WTC11 (cell line): ENCODE results near the gene MYO7B. TPM values are rescaled to one million over a fixed set of nuclear protein-coding genes. Genes with fewer than 3 reads are reported as not detected.
A peak's percentile ranks its signal among the peaks of the same experiment; 100 is the strongest.

Source experiments
- ATAC-seq: fragments of 200-7000 bp; cut with Tn5 transposase; 2 replicates; pipeline ENCODE4 v1.10.0; 2021; ENCODE audit warnings: mild to moderate bottlenecking, moderate library complexity
- CTCF ChIA-PET: fragments of 300-600 bp; sonication (Branson Sonifier 250); formaldehyde crosslinking; loops from one replicate; lab custom pipeline; 2021; ENCODE audit warnings: antibody characterized with exemption; lab: Charles Lee
- POLR2A ChIA-PET: fragments of 350-600 bp; sonication (Branson Sonifier 250); formaldehyde crosslinking; loops from one replicate; lab custom pipeline; 2021; ENCODE audit warnings: antibody characterized with exemption; lab: Charles Lee
- DNase-seq: peaks from one replicate; pipeline ENCODE4 v3.0.0; 2021; ENCODE audit warnings: low spot score
- H3K27ac Mint-ChIP-seq: 2 replicates; pipeline ENCODE4 v1.8.0; 2021; ENCODE audit warnings: mixed read lengths
- H3K27me3 Mint-ChIP-seq: 2 replicates; pipeline ENCODE4 v1.8.0; 2021; ENCODE audit warnings: low read depth, mild to moderate bottlenecking, moderate library complexity, mixed read lengths
- H3K36me3 Mint-ChIP-seq: 2 replicates; pipeline ENCODE4 v1.8.0; 2021; ENCODE audit warnings: mixed read lengths
- H3K4me1 Mint-ChIP-seq: 2 replicates; pipeline ENCODE4 v1.8.0; 2022; ENCODE audit warnings: mixed read lengths
- H3K4me3 Mint-ChIP-seq: 2 replicates; pipeline ENCODE4 v1.8.0; 2021; ENCODE audit warnings: mild to moderate bottlenecking, moderate library complexity, mixed read lengths
- H3K9me3 Mint-ChIP-seq: 2 replicates; pipeline ENCODE4 v1.8.0; 2021; ENCODE audit warnings: mixed read lengths
- ATF2 ChIP-seq: sonication (generic); formaldehyde crosslinking; IDR thresholded peaks from 2 replicates; pipeline ENCODE4 v1.8.1; 2022; ENCODE audit warnings: low read depth, missing genetic modification reagents, borderline replicate concordance
- E2F4 ChIP-seq: sonication (generic); formaldehyde crosslinking; IDR thresholded peaks from 2 replicates; pipeline ENCODE4 v1.8.1; 2022; ENCODE audit warnings: low read depth, mild to moderate bottlenecking, moderate library complexity, missing genetic modification reagents, borderline replicate concordance
- EMX1 ChIP-seq: fragments of 250-450 bp; sonication (Bioruptor Pico); IDR thresholded peaks from 2 replicates; pipeline ENCODE4 v1.8.0; 2021; ENCODE audit warnings: mild to moderate bottlenecking
- ETV6 ChIP-seq: sonication (generic); formaldehyde crosslinking; IDR thresholded peaks from 2 replicates; pipeline ENCODE4 v1.8.1; 2022; ENCODE audit warnings: mild to moderate bottlenecking, missing genetic modification reagents
- FOXK1 ChIP-seq: sonication (generic); formaldehyde crosslinking; IDR thresholded peaks from 2 replicates; pipeline ENCODE4 v1.8.0; 2022; ENCODE audit warnings: mild to moderate bottlenecking, moderate library complexity, missing genetic modification reagents
- NFATC4 ChIP-seq: fragments of 250-450 bp; sonication (Bioruptor Pico); IDR thresholded peaks from 2 replicates; pipeline ENCODE4 v1.9.0; 2021; ENCODE audit warnings: mild to moderate bottlenecking
- TEAD4 ChIP-seq: sonication (generic); formaldehyde crosslinking; IDR thresholded peaks from 2 replicates; pipeline ENCODE4 v1.8.0; 2022; ENCODE audit warnings: mild to moderate bottlenecking, missing genetic modification reagents
- TP53 ChIP-seq: sonication (generic); formaldehyde crosslinking; IDR thresholded peaks from 2 replicates; pipeline ENCODE4 v1.8.1; 2023; ENCODE audit warnings: mild to moderate bottlenecking, missing genetic modification reagents
- ZBTB21 ChIP-seq: sonication (generic); formaldehyde crosslinking; IDR thresholded peaks from 2 replicates; pipeline ENCODE4 v1.8.1; 2023; ENCODE audit warnings: mild to moderate bottlenecking, missing genetic modification reagents, borderline replicate concordance
- ZNF263 ChIP-seq: sonication (generic); formaldehyde crosslinking; IDR thresholded peaks from 2 replicates; pipeline ENCODE4 v1.8.1; 2022; ENCODE audit warnings: low read depth, mild to moderate bottlenecking, moderate library complexity, missing genetic modification reagents
- total RNA-seq: library from RNA; stranded (reverse); gene quantifications from 3 replicates; pipeline ENCODE4 v1.2.3, GENCODE V29; 2021
- TF ChIP-seq, protein P1 (sequence below): sonication (generic); formaldehyde crosslinking; IDR thresholded peaks from 2 replicates; pipeline ENCODE4 v1.8.0; 2022; ENCODE audit warnings: mild to moderate bottlenecking, missing genetic modification reagents
- TF ChIP-seq, protein P2 (sequence below): sonication (generic); formaldehyde crosslinking; IDR thresholded peaks from 2 replicates; pipeline ENCODE4 v1.8.0; 2022; ENCODE audit warnings: mild to moderate bottlenecking, missing genetic modification reagents
- TF ChIP-seq, protein P3 (sequence below): sonication (generic); formaldehyde crosslinking; conservative IDR thresholded peaks from 2 replicates; pipeline ENCODE4 v1.8.1; 2022; ENCODE audit warnings: mild to moderate bottlenecking, missing genetic modification reagents
- TF ChIP-seq, protein P4 (sequence below): fragments of 250-450 bp; sonication (Bioruptor Pico); IDR thresholded peaks from 2 replicates; pipeline ENCODE4 v1.9.0; 2021; ENCODE audit warnings: mild to moderate bottlenecking
- TF ChIP-seq, protein P5 (sequence below): sonication (generic); formaldehyde crosslinking; IDR thresholded peaks from 2 replicates; pipeline ENCODE4 v1.8.0; 2022; ENCODE audit warnings: mild to moderate bottlenecking, missing genetic modification reagents

MYO7B gene
- total RNA-seq, 1 experiment from 2014 or later: not detected

GRCh38 chr2:127515383-127515915 is 20.0 kb upstream of the MYO7B start (continued):
- TF ChIP-seq E2F4 (CRISPR knock-in tag) (no peak), TEAD4 (CRISPR knock-in tag) (no peak), FOXK1 (CRISPR knock-in tag) (no peak), ZNF263 (CRISPR knock-in tag) (no peak), ETV6 (no peak), ATF2 (CRISPR knock-in tag) (no peak), TP53 (CRISPR knock-in tag) (no peak), NFATC4 (no peak), EMX1 (CRISPR knock-in tag) (no peak), ZBTB21 (CRISPR knock-in tag) (no peak)
- TF ChIP-seq, protein P1, sequence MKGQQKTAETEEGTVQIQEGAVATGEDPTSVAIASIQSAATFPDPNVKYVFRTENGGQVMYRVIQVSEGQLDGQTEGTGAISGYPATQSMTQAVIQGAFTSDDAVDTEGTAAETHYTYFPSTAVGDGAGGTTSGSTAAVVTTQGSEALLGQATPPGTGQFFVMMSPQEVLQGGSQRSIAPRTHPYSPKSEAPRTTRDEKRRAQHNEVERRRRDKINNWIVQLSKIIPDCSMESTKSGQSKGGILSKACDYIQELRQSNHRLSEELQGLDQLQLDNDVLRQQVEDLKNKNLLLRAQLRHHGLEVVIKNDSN: no peak
- TF ChIP-seq, protein P2, sequence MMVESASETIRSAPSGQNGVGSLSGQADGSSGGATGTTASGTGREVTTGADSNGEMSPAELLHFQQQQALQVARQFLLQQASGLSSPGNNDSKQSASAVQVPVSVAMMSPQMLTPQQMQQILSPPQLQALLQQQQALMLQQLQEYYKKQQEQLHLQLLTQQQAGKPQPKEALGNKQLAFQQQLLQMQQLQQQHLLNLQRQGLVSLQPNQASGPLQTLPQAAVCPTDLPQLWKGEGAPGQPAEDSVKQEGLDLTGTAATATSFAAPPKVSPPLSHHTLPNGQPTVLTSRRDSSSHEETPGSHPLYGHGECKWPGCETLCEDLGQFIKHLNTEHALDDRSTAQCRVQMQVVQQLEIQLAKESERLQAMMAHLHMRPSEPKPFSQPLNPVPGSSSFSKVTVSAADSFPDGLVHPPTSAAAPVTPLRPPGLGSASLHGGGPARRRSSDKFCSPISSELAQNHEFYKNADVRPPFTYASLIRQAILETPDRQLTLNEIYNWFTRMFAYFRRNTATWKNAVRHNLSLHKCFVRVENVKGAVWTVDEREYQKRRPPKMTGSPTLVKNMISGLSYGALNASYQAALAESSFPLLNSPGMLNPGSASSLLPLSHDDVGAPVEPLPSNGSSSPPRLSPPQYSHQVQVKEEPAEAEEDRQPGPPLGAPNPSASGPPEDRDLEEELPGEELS (CRISPR knock-in tag): no peak
- TF ChIP-seq, protein P3, sequence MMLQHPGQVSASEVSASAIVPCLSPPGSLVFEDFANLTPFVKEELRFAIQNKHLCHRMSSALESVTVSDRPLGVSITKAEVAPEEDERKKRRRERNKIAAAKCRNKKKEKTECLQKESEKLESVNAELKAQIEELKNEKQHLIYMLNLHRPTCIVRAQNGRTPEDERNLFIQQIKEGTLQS (CRISPR knock-in tag): no peak
- TF ChIP-seq, protein P4, sequence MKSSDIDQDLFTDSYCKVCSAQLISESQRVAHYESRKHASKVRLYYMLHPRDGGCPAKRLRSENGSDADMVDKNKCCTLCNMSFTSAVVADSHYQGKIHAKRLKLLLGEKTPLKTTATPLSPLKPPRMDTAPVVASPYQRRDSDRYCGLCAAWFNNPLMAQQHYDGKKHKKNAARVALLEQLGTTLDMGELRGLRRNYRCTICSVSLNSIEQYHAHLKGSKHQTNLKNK: no peak

- ChIA-PET POLR2A (interaction anchor here (2.1 kb wide), 1 partner anchor 10 kb away, joined by 10 read pairs; the partner anchor contains the start of gene IWS1), CTCF (interaction anchor here (1.5 kb wide), 1 partner anchor 75 kb away, joined by 7 read pairs; no protein-coding TSS in a partner anchor)
- DNase-seq: no peak
- H3K9me3 Mint-ChIP-seq: no peaks in the 10 kb centered on the region
- H3K36me3 Mint-ChIP-seq: peaks cover 23% of the 10 kb centered on the region
- no peak overlapping the region for H3K4me3 Mint-ChIP-seq
- peak overlapping the region; percentile 65 for H3K27ac Mint-ChIP-seq
- ATAC-seq: no peak
- H3K27me3 Mint-ChIP-seq: no peaks in the 10 kb centered on the region
- TF ChIP-seq, protein P5, sequence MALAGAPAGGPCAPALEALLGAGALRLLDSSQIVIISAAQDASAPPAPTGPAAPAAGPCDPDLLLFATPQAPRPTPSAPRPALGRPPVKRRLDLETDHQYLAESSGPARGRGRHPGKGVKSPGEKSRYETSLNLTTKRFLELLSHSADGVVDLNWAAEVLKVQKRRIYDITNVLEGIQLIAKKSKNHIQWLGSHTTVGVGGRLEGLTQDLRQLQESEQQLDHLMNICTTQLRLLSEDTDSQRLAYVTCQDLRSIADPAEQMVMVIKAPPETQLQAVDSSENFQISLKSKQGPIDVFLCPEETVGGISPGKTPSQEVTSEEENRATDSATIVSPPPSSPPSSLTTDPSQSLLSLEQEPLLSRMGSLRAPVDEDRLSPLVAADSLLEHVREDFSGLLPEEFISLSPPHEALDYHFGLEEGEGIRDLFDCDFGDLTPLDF: no peak
- TF ChIP-seq, protein P4: no peak
- H3K4me1 Mint-ChIP-seq: peaks cover 44% of the 10 kb centered on the region
These were observed 19.3 kb upstream of the MYO7B start for GRCh38 chr2:127516041-127516762.
